Activated naive CD8-positive, alpha-beta T cell treated with anti-CD3 and anti-CD28 coated beads, Interleukin-2, amount 50 U/mL, for 16 hours (primary cell): ENCODE results near the gene ZNF275.
"Not testable (repeated sequence)": the region's sequence is repeated elsewhere in the genome, so short reads cannot be mapped to it uniquely, and the experiment has no call there.

Experiments
- DNase-seq: peaks from one replicate; pipeline ENCODE4 v3.0.0-alpha.2; 2020; ENCODE audit warnings: low read depth, low spot score

The ZNF275 gene

DNA sequence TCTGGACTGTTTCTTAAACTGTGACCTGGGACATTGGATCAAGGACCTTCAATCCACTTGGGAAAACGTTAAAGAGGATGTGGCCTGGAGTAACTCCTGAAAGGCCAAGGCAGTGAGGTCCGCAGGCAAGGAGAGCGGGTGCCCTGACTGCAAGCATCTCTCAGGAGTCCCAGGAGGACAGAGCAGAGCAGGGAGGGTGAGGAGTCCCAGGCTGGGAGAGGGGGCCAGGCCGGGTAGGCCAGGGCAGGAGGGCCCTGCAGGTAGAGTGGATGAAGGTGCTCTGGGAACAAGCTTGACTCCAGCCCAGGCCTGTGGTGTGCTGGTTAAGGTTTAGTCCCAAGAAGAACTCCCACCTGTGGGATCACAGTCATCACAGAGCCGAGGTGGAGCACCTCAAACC, 53.4 kb downstream of the ZNF275 start:
- DNase-seq = no peak

DNA sequence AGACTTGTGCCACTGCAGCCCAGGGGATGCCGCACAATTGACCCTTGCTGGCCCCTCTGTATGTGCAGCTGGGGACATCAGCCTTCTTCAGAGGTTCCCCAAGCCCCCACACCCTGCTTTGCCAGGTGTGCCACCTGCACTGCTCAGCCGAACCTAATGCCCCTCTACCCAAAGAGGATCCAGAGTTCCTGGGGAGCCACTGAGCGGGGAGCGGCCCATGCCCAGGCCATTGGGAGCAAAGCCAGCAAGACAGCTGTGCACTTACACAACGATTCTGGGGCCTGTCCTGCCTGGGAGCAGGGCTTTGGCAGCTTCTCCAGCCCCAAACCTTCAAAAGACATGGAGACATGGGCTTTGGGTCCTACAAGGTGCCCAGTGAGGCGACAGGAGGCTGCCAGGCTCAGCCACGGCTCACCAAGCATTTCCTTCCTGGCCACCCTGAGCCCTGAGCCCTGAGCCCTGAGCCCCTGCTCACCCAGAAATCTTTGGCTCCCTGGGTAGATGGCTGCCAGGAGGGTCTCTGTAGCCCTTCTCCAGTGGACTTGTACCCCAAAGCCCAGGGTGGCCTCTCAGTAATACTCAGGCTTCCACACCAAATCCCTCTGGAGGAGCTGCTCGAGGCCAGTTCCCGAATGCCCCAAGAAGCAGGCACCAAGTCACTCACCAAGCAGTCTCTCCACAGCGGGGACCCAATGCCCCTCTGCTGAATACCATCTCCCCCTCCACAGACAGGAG, 54.2 kb downstream of the ZNF275 start:
- DNase-seq = no peak

DNA sequence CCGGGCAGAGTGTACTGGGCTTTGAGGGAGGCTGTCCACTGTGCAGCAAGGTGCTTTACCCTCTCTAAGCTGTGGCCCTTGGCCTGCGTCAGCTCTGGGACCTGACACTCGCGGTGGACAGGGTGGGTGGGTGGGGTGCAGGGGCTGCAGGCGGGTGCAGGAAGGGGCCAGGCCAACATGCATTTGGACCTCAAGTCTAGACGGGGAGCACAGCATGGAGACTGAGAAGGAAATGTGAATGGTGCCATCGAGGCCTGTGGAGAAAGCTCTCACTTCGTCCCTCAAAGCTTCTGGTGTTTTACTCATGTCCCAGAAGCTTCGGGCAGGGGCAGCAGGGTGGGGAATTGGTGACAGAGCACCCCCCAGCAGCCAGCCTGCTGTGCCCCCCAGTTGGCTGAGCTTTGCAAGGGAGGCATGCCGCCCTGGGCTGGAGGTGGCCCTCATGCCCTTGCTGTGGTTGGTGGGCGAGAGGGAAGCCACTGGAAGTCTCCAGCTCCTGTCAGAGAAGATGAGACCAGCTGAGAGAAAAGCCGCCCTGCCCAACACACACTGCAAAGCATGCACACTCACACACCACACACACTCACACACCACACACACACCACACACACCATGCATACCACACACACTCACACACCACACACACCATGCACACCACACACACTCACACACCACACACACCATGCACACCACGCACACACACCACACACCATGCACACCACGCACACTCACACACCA, 54.9 kb downstream of the ZNF275 start:
- no peak for DNase-seq

DNA sequence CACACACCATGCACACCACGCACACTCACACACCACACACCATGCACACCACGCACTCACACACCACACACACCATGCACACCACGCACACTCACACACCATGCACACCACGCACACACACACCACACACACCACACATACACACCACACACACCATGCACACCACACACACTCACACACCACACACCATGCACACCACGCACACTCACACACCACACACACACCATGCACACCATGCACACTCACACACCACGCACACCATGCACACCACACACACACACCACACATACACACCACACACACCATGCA, 55.5 kb downstream of the ZNF275 start:
- not testable (repeated sequence) for DNase-seq

DNA sequence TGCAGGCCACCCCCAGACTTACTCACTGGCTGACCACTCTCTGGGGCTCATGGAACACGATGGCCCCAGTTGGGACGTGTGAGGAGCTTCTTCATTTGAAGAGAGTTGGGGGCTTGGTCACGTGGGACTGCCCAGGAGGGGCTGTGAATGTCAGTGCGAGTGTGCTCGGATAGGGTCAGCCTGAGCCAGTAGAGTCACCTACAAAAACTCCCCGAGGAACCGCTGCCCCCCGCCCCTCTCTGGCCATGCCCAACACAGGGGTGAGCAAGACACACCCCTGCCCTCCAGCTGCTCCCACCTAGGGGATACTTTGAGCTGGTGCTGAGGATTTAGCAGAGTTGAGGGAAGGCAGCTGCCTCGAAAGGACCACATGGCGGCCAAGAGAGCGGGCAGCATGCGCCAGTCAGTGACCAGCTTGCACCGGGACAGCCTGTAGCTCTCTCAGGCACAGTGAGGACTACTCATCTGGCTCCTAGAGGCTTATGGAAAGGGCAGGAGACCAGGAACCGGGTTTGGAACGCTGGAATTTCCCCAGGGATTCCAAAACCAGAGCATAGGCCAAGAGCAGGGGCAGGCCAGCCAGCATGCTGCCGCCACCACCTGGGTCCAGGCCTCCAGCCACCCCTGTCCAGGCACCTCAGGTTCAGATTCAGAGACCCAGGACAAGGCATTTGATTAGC, 58.8 kb downstream of the ZNF275 start:
- DNase-seq = no peak

DNA sequence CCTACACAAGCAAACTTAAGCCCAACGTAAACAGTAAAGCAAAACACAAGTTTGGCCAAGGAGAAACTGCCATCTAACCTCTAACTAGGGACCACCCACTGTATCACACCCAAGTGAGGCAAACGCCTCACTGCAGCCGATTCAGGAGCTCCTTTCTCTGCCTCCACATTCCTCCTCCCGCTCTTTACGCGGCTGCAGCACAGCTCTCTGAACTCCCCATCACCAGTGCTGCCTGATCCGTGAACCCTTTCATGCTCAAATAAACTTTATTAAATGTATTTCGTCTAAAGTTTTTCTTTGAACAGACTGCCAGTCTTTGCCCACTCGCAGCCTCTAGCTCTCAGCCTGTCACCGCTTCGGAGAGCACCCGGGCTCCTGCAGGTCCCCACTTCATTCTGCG, 60.7 kb downstream of the ZNF275 start:
- no peak for DNase-seq

DNA sequence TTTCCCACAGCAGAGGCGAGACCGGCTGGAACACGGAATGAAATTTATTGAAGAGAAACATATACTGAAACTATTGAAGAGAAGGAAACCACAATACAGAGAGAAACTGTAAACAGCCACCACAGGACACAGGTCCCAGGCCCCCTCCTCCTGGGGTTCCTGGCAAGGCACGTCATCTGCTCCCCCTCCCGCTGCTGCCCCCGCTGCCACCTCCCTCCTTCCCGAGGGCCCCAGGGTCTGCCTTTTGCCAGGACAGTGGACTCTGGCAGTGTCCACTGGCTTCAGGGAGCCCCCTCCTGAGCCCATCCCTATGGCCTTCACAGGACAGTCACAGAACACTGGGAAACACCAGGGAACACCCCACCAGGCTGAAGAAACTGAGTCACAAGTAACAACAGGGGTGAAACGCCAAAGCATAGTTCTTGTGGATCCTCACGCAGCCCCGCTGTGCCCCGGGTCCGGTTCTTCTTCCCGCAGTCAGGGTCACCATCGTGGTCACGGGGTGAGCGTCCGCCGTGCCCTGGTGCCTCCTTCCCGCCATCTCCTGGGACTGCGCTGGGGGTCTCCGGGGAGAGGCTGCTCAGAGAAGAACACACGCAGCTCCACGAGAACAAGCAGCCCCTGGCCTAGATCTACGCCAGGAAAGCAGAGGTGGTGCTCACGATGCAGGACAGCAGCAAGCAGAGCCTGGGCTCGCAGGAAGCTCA, 61.8 kb downstream of the ZNF275 start:
- no peak for DNase-seq

DNA sequence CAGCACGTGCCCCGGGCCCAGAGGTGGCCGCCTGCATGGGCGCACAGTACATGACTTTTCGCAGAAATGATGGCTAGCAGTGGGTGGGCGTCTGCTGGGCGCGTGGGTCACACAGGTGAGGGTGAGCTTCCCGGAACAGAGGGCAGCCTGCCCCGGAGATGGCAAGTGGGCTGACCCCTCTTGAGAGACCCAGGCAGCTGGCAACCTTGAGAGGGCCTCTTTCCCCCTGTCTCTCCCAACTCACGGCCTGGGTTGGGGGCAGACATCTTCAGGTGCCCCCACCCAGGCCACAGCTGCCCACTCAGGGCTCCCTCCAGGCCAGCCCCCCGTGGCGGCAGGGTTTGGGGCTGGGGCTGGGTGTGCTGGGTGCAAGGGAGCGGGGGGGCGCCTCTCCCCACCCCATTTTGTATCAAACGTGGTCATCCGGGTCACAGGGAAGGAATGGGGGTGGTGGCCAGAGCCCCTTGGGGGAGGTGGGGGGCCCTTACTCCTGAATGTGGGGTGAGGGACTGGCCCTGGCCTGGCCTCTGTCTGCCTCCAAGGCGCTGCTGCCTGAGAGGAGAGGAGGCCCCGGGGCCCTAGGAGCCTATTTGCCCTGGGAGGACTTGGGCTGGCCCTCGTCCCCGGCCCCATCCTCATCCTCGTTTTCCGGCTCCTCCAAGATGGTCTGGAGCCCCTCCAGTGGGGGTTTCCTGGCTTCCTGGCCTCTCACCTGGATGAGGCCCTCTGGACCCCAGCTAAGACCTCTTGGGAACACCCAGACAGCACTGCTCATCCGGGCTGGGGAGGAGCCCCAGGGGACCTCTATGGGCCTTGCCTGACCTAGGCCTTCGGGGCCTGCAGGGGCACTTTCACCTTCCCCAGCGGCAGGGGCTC, 62.6 kb downstream of the ZNF275 start:
- DNase-seq = no peak

DNA sequence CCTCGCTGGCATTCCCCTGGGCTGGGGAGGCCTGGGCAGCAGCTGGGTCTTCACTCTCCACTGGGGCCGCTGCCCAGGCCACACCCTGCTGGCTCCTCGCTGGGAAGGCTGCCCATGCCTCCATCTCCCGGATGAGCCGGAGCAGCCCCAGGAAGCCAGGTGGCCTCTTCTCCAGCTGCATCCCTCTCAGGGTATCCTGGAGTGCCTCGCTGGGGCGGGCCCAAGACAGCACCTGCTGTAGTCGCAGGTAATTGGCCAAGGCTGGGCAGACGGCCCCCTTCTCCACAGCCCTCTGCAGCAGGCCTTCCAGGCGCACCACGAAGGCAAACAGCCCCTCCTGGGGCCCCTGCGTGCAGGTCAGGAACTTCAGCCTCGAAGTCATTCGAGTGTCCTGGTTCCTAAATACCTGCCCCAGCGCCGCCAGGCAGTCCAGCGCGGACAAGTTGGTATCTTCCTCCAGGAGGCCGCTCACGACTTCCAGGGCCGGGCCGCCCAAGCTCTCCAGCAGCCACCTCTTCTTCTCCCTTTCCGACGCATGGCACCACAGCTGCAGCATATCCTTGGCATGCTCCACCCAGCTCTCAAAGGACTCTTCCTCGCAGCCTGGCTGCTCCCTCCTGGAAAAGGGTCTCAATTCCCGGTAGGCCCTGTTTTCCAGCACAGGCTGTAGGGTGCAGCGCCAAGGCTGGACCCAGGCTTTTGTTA, 63.5 kb downstream of the ZNF275 start:
- no peak for DNase-seq

DNA sequence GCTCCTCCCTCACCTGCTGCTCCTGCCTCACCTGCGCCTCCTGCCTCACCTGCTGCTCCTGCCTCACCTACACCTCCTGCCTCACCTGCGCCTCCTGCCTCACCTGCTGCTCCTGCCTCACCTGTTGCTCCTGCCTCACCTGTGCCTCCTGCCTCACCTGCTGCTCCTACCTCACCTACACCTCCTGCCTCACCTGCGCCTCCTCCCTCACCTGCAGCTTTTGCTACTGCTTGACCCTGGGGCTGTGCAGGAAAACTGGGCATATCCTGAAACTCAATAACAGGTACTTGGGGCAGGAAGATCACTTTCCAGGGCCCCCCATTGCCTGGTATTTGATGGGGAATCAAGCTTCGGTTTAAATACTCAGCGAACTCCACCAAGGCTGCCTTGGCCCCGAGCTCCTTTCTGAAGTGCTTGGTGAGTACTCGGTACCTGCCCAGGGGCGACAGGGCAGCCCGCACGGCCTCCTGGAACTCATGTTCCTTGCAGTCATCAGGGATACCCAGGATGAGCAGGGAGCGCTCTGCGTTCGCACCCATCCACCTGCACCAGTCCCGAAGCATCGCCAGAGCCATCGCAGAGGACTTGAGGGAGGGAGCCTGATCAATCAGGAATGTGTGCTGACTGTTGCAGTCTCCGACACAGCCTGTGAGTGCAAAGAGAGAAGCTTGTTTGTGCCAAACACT, 64.5 kb downstream of the ZNF275 start:
- DNase-seq = no peak

DNA sequence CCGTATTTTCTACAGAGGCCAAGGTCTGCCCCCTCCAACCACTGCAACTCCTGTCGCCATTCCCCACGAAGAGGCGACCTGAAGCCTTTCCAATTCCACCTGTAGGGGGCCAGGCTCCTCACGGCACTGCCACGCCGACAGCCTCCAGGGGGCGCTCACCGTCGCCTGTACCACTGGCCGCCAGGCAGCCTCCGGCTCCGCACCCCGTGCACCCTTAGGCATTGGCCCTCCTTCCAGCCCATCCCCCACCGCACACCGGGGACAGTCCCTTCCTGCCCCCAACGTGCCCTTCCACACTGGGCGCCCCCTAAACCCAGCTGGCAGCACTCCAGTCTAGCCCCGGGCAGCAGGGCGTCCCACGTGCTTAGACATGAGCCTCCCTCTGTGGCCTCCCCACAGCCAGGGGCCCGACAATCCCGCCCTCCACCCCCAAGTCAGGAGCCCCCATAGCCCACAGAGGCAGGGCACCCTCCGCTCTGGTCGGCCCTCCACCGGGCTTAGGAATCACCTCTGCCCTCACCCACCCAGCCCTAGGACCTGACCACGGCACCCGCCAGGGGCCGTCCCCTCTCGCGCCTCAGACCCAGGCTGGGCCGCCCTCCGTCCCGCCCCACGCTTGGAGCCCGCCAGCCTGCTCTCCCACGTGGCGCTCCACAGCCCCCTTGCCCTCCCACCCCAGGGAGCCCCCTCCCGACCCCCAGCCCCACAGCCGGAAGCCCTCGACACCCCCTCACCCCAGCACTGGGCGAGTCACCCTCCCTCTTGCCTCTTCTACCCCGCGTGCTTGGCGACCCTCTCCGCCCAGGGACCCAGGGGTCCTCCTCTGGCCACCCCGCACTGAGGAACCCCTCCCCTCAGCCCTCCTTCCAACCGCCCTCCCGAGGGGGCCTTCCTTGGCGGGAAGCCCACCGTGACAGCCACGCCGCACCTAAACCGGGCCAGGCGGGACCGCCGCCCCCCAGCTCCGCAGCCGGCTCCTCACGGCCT, 66.5 kb downstream of the ZNF275 start:
- DNase-seq = no peak

DNA sequence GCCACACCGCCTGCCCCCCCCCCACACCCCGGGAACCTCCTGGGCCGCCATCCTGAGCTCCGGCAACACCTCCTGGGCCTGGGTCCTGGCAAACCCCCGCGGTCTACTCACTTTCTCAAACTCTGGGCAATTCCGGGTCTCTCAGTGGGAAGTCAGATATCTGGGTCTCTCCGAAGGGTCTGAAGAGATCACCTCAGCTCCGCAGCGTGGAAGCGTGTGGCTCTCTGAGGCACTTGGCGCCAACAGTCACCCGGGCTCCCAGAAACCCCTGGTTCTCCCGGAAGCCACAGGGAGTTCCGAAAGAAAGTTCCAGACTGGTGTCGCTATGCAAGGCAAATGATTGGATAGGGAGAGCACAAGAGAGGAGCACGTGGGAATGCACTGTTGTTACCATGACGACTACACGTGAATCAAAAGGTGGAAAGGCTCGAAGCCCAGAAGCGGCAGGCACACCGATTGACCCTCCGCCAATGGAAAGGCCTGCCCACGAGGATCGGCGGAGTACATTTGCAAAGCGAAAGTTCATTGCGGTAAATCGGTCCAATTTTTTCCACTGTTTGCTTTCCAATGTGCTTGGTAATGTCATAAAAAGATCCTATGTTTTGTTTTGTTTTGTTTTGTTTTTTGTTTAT, 67.3 kb downstream of the ZNF275 start, which contains the start of gene PNMA6E:
Gene PNMA6E (minus strand): TSS at position 218 of the 632 bp plus-strand sequence. CDS start 2,501 bp downstream, outside the sequence.
- DNase-seq = no peak
